GM18502 (cell line): ENCODE data around the gene ZNF462.

Experiments
- ATAC-seq: cut with Tn5 transposase; IDR thresholded peaks from one replicate; pipeline ENCODE4 v1.9.1; 2021; ENCODE audit warnings: mild to moderate bottlenecking; ENCODE audit not compliant: unreplicated experiment, poor library complexity

The ZNF462 gene

DNA sequence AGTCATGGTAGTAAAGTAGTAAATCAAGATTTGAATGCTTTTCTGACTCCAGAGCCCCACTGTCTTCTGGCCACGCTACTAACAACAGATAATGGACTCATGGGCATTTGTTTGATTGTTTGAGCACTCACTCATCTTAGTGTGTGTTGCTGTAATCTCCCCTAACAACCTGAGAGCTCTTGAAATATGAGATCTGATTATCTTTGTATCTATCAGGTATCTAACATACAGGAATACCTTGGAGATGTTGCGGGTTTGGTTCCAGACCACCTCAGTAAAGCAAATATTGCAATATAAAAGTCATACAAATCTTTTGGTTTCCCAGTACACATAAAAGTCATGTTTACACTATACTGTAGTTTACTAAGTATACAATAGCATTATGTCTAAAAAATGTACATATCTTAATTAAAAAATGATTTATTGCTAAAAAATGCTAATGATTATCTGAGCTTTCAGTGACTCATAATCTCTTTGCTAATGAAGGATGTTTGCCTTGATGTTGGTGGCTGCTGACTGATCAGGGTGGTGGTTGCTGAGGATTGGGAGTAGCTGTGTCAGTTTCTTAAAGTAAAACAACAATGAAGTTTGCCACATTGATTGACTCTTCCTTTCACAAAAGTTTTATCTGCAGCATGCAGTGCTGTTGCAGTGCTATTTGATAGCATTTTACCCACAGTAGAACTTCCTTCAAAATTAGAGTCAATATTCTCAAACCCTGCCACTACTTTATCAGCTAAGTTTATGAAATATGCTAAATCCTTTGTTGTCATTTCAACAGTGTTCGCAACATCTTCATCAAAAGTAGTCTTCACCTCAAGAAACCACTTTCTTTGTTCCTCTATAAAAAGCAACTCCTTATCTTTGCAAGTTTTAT lies 92.2 kb downstream of the ZNF462 start:
- ATAC-seq: no peak

DNA sequence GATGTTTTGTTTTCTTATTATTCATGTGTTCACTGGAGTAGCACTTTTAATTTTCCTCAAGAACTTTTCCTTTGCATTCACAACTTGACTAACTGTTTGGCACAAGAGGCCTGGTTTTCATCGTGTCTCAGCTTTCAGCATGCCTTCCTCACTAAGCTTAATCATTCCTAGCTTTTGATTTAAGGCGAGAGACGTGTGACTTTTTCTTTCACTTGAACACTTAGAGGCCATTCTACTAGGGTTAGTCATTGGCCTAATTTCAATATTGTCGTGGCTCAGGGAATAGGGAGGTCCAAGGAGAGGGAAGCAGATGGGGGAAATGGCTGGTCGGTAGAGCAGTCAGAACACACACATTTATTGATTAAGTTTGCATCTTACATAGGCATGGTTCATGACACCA lies 94.0 kb downstream of the ZNF462 start:
- no peak for ATAC-seq

GRCh38 chr9:106958955-106959657 lies 96.1 kb downstream of the ZNF462 start:
- ATAC-seq: no peak

DNA sequence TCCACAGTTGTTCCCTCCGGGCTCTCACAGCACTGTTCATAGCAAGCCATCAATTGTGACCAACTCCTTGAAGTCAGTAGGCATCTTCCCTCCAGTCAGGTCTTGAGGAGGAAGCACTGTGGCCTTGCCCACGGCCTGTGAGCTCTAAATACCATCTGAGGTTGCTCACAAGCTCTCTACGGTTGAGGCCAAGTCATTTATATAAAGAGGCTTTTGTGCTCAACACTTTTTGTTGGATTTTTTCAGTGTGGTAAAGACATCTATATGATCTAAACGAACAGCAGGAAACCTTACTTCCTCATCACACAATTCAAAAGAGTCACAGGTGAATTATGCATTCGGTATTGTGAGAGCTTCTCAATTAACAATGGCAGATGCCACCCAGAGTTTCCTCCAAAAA lies 97.3 kb downstream of the ZNF462 start:
- ATAC-seq: no peak

DNA sequence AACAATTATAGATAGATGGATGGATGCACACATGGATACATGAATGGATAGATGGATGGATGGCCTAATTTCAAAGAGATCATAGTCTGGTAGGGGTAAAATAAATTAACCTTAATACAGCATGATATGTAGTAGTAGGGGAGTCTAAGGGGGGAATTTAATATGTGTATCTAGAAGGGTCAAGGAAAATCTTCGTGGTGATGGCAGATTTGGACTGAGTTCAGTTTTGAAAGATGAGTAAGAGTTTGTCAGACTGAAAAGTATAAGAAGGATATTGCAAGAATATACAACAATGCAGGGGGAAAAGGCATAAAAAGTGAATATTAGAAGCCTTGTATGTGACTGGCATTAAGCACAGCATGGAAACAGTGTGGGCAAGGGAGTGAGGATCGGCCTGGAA lies 98.7 kb downstream of the ZNF462 start:
- ATAC-seq: no peak

DNA sequence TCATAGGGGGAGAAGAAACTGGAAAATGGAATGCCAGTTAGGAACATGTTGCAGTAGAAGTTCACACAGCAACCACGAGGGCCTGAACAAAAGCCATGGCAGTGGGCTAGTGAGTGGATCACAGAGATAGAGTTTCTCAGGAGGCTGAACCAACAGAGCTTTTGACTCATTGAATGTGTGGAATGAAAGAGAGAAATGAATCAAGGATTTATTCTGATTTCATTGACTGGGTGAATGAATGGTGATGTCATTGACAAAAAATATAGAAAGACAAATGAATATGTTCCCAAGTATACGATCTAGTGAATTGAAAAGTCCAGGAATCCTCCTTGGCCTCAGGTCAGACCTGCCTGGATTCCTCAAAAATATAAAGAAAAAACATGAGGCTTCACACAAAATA lies 99.2 kb downstream of the ZNF462 start:
- ATAC-seq: no peak

- no peak for ATAC-seq
Observed at GRCh38 chr9:106962615-106963363, 99.8 kb downstream of the ZNF462 start.

GRCh38 chr9:106963684-106964083 lies 100.7 kb downstream of the ZNF462 start:
- ATAC-seq: no peak

DNA sequence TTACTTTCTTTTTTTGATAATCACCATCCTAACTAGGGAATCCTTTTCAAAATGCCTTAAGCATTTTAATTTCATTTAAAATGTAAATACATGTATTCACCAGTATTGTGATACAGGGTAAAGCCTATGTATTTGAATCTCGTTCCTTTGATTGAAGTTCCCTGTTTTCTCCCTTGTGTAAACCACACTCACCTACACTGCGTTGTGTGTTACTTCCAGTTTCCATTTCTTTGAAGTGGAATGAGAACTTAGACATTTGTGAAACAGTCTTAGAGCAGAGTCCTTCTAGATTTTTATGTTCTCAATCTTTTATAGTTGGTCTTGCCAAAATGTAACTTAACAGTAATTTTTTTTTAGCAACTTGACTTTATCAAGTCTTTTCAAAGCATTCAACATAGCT lies 101.4 kb downstream of the ZNF462 start:
- ATAC-seq: no peak

- no peak for ATAC-seq
Observed at GRCh38 chr9:106964822-106965525, 102.0 kb downstream of the ZNF462 start.

DNA sequence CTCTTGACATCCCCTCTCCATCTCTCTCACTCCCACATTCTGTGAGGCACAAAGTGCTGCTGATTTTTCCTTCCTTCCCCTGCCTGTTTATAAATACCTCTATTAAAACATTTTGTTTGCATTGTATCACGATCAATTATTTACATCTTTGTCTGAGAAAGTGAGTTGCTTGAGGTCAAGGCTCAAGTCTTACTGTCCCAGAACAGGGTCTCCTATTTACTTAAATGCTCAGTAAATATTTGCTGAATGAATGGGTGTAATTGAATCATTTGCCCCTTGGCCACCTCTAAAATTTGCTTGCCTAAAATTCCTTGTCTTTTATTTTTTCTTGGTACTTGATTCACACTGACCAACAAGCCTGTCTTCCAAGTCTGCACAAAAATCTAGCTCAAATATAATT lies 103.5 kb downstream of the ZNF462 start:
- ATAC-seq: no peak

- ATAC-seq: no peak
Observed at GRCh38 chr9:106969696-106970095, 106.7 kb downstream of the ZNF462 start.

- no peak for ATAC-seq
Observed at GRCh38 chr9:106970219-106970975, 107.4 kb downstream of the ZNF462 start.

DNA sequence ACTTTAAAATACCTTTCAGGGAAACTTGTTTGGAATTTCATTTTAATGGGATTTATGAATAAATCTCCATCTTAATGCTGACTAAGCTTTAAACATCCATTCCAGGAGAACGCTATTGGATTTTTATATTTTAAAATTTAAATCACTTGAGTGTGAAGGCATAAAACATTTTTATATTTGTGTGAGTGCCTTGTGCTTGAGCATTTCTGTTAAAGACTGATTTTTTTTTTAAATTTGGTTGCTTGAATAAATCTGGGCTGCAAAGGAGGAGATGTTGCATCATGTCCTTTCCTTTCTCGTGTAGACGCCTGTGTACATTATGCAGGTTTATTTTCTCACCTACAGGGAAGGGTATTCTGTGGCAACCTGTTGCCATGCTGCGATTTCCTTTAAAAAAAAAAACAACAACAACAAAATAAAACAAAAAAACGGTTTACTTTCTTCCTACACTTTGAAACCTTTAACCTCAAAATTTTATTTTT lies 108.1 kb downstream of the ZNF462 start:
- ATAC-seq: no peak

GRCh38 chr9:106972082-106972481 lies 109.1 kb downstream of the ZNF462 start:
- ATAC-seq: no peak

GRCh38 chr9:106974341-106974740 lies 111.4 kb downstream of the ZNF462 start:
- ATAC-seq: no peak

GRCh38 chr9:106976772-106977171 lies 113.8 kb downstream of the ZNF462 start:
- no peak for ATAC-seq

DNA sequence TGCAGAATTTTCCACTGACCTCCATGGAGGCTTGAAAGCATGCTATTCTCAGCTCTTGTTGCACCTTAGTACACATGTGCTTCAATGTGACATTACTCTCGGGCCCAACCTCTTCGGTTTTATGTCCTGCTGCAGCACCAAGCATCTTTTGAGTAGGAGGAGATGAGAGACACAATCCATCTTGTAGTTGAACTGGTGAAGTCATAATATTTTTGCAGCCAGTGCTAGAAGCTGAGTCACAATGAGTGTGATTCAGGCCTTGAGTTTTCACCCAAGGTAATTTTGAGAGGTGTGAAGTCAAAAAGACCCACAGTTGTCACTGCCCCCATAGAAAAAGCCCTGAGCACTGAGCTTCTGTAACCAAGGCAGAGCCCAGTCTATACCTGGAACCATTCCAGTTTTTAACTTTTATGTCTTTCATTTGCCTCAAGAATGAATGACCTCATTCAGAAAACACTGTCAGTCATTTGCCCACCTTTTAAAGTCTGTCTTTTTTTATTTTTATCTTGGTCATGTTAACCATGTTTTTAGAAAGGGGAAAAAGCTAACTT lies 117.7 kb downstream of the ZNF462 start:
- ATAC-seq: no peak
